Endothelial cell of umbilical vein (primary cell): ENCODE data around the gene SCLT1. TPM values are rescaled to one million over a fixed set of nuclear protein-coding genes. Genes with fewer than 3 reads are reported as not detected.

Experiments used
- BruUV-seq: library from RNA; stranded (reverse); fragments of 400-500 nt; replicated peaks from 2 replicates; lab custom pipeline; 2021; lab: Mats Ljungman, UMichigan
- CTCF ChIA-PET: fragments of 300-600, 350-600 bp; sonication (Branson Sonifier 250); formaldehyde crosslinking; loops from one replicate; lab custom pipeline; 2021; ENCODE audit warnings: antibody characterized with exemption, inconsistent platforms; lab: Charles Lee
- POLR2A ChIA-PET: fragments of 300-600, 350-600 bp; sonication (Branson Sonifier 250); formaldehyde crosslinking; loops from one replicate; lab custom pipeline; 2021; ENCODE audit warnings: antibody characterized with exemption, inconsistent platforms; lab: Charles Lee
- DNase-seq: peaks from one replicate; pipeline ENCODE4 v3.0.0-alpha.2; 2011; ENCODE audit warnings: low read depth, low spot score
- FAIRE-seq: peaks from 2 replicates; lab custom pipeline; 2011; peaks lifted over from hg19 to GRCh38; lab: Jason Lieb, UNC
- H2AFZ ChIP-seq: 2 replicates; pipeline ENCODE4 v1.6.0; 2012; ENCODE audit warnings: low read depth, low read length, control low read depth, inconsistent platforms
- H3K27ac ChIP-seq: 2 replicates; pipeline ENCODE4 v1.5.1; 2011; ENCODE audit warnings: low read depth, mild to moderate bottlenecking, control low read depth, low read length, moderate library complexity; ENCODE audit not compliant: insufficient read depth
- H3K27me3 ChIP-seq, 2 experiments: 2 replicates each; pipeline versions ENCODE4 v1.6.0 to v1.6.1; 2011; ENCODE audit warnings: low read length in 2 of 2, mixed read lengths in 1 of 2; ENCODE audit not compliant: control insufficient read depth in 2 of 2, insufficient read depth in 2 of 2
- H3K36me3 ChIP-seq, 2 experiments: 2 replicates in 1 of 2; 3 replicates in 1 of 2; pipeline ENCODE4 v1.5.1; 2011; ENCODE audit warnings: low read length in 2 of 2, mild to moderate bottlenecking in 1 of 2, moderate library complexity in 1 of 2; ENCODE audit not compliant: control insufficient read depth in 2 of 2, insufficient read depth in 2 of 2; ENCODE audit errors: extremely low read depth in 1 of 2
- H3K4me1 ChIP-seq: 3 replicates; pipeline ENCODE4 v1.5.1; 2011; ENCODE audit warnings: mild to moderate bottlenecking, low read length; ENCODE audit not compliant: control insufficient read depth, insufficient read depth; ENCODE audit errors: extremely low read depth
- H3K4me2 ChIP-seq: 2 replicates; pipeline ENCODE4 v1.6.1; 2011; ENCODE audit warnings: low read length, control low read depth, mixed read lengths; ENCODE audit not compliant: insufficient read depth
- H3K4me3 ChIP-seq, 3 experiments: fragments of 200-600 bp in 1 of 3; sonication (generic), shearing (Covaris generic) in 1 of 3; replicated peaks in 1 of 3; 2 replicates each; pipeline ENCODE4 v1.5.1; 2011 to 2016; ENCODE audit warnings: control low read depth in 3 of 3, low read length in 3 of 3, mild to moderate bottlenecking in 2 of 3, inconsistent platforms in 1 of 3, low read depth in 1 of 3, moderate library complexity in 1 of 3; ENCODE audit not compliant: insufficient read depth in 1 of 3
- H3K79me2 ChIP-seq: 2 replicates; pipeline ENCODE4 v1.6.0; 2012; ENCODE audit warnings: low read length, inconsistent platforms; ENCODE audit not compliant: control insufficient read depth, insufficient read depth
- H3K9ac ChIP-seq: replicated peaks from 2 replicates; pipeline ENCODE3; 2011; ENCODE audit warnings: low read length, control low read depth; ENCODE audit not compliant: insufficient read depth; ENCODE audit errors: extremely low read depth
- H3K9me1 ChIP-seq: replicated peaks from 3 replicates; pipeline ENCODE4 v1.6.0; 2011; ENCODE audit warnings: mild to moderate bottlenecking, low read length; ENCODE audit not compliant: control insufficient read depth, insufficient read depth; ENCODE audit errors: extremely low read depth
- H3K9me3 ChIP-seq: replicated peaks from 2 replicates; pipeline ENCODE4 v1.5.1; 2012; ENCODE audit warnings: low read length, inconsistent platforms; ENCODE audit not compliant: control insufficient read depth, insufficient read depth
- H4K20me1 ChIP-seq: replicated peaks from 2 replicates; pipeline ENCODE3; 2011; ENCODE audit warnings: mild to moderate bottlenecking, low read length; ENCODE audit not compliant: control insufficient read depth, insufficient read depth; ENCODE audit errors: extremely low read depth
- EZH2 ChIP-seq: IDR thresholded peaks from 2 replicates; pipeline ENCODE4 v1.6.1; 2012; ENCODE audit warnings: borderline replicate concordance, low read depth, mild to moderate bottlenecking, moderate library complexity, low read length, inconsistent platforms; ENCODE audit not compliant: severe bottlenecking
- FOS ChIP-seq: IDR thresholded peaks from 2 replicates; pipeline ENCODE4 v1.6.1; 2011; ENCODE audit warnings: mild to moderate bottlenecking, low read length, moderate library complexity, borderline replicate concordance; ENCODE audit not compliant: insufficient read depth
- GATA2 ChIP-seq: IDR thresholded peaks from 2 replicates; pipeline ENCODE4 v1.7.0; 2011; ENCODE audit warnings: low read depth, mild to moderate bottlenecking, moderate library complexity, mixed read lengths, low read length; ENCODE audit not compliant: insufficient read length, insufficient read depth
- JUN ChIP-seq: IDR thresholded peaks from 2 replicates; pipeline ENCODE4 v1.6.1; 2011; ENCODE audit warnings: borderline replicate concordance, low read depth; ENCODE audit not compliant: insufficient read length, insufficient read depth
- MYC ChIP-seq: IDR thresholded peaks from one replicate; pipeline ENCODE4 v1.6.1; 2011; ENCODE audit warnings: mild to moderate bottlenecking, low read depth, low read length
- POLR2A ChIP-seq: IDR thresholded peaks from 2 replicates; pipeline ENCODE4 v1.6.1; 2012; ENCODE audit warnings: low read depth, mild to moderate bottlenecking, control low read depth, low read length
- POLR2AphosphoS5 ChIP-seq: IDR thresholded peaks from 2 replicates; pipeline ENCODE4 v1.6.1; 2012; ENCODE audit warnings: low read depth, mild to moderate bottlenecking, control low read depth, low read length, moderate library complexity; ENCODE audit not compliant: insufficient read depth
- dilution Hi-C: fragments of 300-500 bp; cut with MboI; formaldehyde crosslinking; loops from one replicate; pipeline ENCODE4 v1.15.0; 2019; ENCODE audit warnings: low sequenced_read_pairs; ENCODE audit not compliant: extremely low pct_ligation_motif_present
- intact Hi-C: fragments of 100-400 bp; cut with micrococcal nuclease; formaldehyde crosslinking; loops from one replicate; pipeline ENCODE4 v1.10.0; 2022
- polyA plus RNA-seq, 4 experiments: library from polyadenylated mRNA; depleted of rRNA in 3 of 4; stranded (reverse) in 3 of 4; unstranded in 1 of 4; fragments of >200 nt; gene quantifications; 2 replicates each; pipeline versions ENCODE4 v1.2.1 to v1.2.3, GENCODE V29; 2011 to 2012; ENCODE audit warnings: missing spikeins in 1 of 4
- total RNA-seq: library from RNA; stranded (reverse); gene quantifications from 2 replicates; pipeline ENCODE4 v1.2.3, GENCODE V29; 2021
- TF ChIP-seq, protein P1 (sequence below): IDR thresholded peaks from 2 replicates; pipeline ENCODE4 v1.6.1; 2011; ENCODE audit not compliant: insufficient read depth, insufficient read length
- TF ChIP-seq, protein P2 (sequence below), 2 donors: IDR thresholded peaks; 1 replicate in 1 of 2; 2 replicates in 1 of 2; pipeline ENCODE4 v1.5.1; 2011; ENCODE audit warnings: low read length in 2 of 2, mild to moderate bottlenecking in 2 of 2, moderate library complexity in 2 of 2, control low read depth in 1 of 2, inconsistent platforms in 1 of 2, low read depth in 1 of 2; ENCODE audit not compliant: insufficient read depth in 1 of 2; ENCODE audit errors: extremely low read depth in 1 of 2

Gene SCLT1
- total and polyA plus RNA-seq, 2 donors (not counting 3 experiments of a cell fraction or from before 2014, with no cell fraction given) = 3.2 to 14.0 TPM

- Histone ChIP-seq H3K9me3 (no peaks in the 10 kb centered on the region), H4K20me1 (no peaks in the 10 kb centered on the region), H3K4me1 (no peaks in the 10 kb centered on the region), H3K27ac (no peak overlapping the region), H3K9me1 (no peaks in the 10 kb centered on the region), H2AFZ (no peak overlapping the region), H3K36me3 (peaks cover 14 to 23% of the 10 kb centered on the region in 2 experiments), H3K9ac (no peak overlapping the region), H3K27me3 (no peaks in the 10 kb centered on the region), H3K4me2 (no peak overlapping the region), H3K4me3 (no peak overlapping the region), H3K79me2 (no peaks in the 10 kb centered on the region)
- ChIA-PET POLR2A (no interaction called here), CTCF (no interaction called here)
- FAIRE-seq (no peak), DNase-seq (no peak)
- dilution Hi-C loops (no loop called here), intact Hi-C loops (loop anchor here (5.0 kb wide), 1 partner anchor 222 kb away; the partner anchor contains the start of gene SCLT1)
- no peak for TF ChIP-seq MYC
- no peak for TF ChIP-seq POLR2A
- no TSS peak for BruUV-seq
Observed at GRCh38 chr4:128869776-128870509, 223.4 kb downstream of the SCLT1 start.

- H2AFZ ChIP-seq = no peak overlapping the region
- FAIRE-seq (no peak), DNase-seq (no peak)
- no peak overlapping the region for H3K9ac ChIP-seq
- H3K9me1 ChIP-seq = no peaks in the 10 kb centered on the region
- BruUV-seq = no TSS peak
- intact Hi-C loops (loop anchor here (5.0 kb wide), 1 partner anchor 224 kb away; the partner anchor contains the start of gene SCLT1), dilution Hi-C loops (no loop called here)
- H3K79me2 ChIP-seq = no peaks in the 10 kb centered on the region
- H3K36me3 ChIP-seq = peaks cover 16 to 23% of the 10 kb centered on the region in 2 experiments
- POLR2A ChIA-PET = no interaction called here
- no peaks in the 10 kb centered on the region for H3K4me1 ChIP-seq
- no peak overlapping the region for H3K4me2 ChIP-seq
- no peaks in the 10 kb centered on the region for H3K9me3 ChIP-seq
- H4K20me1 ChIP-seq = no peaks in the 10 kb centered on the region
- TF ChIP-seq GATA2 (no peak), MYC (no peak), FOS (no peak), JUN (no peak), EZH2 (no peak), POLR2A (no peak), POLR2AphosphoS5 (no peak)
- TF ChIP-seq, protein P1, sequence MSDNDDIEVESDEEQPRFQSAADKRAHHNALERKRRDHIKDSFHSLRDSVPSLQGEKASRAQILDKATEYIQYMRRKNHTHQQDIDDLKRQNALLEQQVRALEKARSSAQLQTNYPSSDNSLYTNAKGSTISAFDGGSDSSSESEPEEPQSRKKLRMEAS = no peak
- TF ChIP-seq, protein P2, sequence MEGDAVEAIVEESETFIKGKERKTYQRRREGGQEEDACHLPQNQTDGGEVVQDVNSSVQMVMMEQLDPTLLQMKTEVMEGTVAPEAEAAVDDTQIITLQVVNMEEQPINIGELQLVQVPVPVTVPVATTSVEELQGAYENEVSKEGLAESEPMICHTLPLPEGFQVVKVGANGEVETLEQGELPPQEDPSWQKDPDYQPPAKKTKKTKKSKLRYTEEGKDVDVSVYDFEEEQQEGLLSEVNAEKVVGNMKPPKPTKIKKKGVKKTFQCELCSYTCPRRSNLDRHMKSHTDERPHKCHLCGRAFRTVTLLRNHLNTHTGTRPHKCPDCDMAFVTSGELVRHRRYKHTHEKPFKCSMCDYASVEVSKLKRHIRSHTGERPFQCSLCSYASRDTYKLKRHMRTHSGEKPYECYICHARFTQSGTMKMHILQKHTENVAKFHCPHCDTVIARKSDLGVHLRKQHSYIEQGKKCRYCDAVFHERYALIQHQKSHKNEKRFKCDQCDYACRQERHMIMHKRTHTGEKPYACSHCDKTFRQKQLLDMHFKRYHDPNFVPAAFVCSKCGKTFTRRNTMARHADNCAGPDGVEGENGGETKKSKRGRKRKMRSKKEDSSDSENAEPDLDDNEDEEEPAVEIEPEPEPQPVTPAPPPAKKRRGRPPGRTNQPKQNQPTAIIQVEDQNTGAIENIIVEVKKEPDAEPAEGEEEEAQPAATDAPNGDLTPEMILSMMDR (IDR thresholded peaks at IDR 0.05; ENCODE audit: extremely low read depth in 1 of 2, insufficient read depth in 1 of 2, low read depth in 1 of 2, low read length in 2 of 2) = no peak
- H3K27ac ChIP-seq = no peak overlapping the region
- CTCF ChIA-PET = interaction anchor here (1.0 kb wide), 1 partner anchor 13 kb away, joined by 3 read pairs; no protein-coding TSS in a partner anchor
- no peak overlapping the region for H3K4me3 ChIP-seq
- H3K27me3 ChIP-seq = no peaks in the 10 kb centered on the region
Observed at GRCh38 chr4:128868758-128869157, 224.6 kb downstream of the SCLT1 start.
